Measurements from ENCODE around the gene PER3. TPM values are rescaled to one million over a fixed set of nuclear protein-coding genes. Genes with fewer than 3 reads are reported as not detected.

The PER3 gene
- total and polyA plus RNA-seq, 4 donors, result 3.3 to 21.0 (median 6.2) TPM

DNA sequence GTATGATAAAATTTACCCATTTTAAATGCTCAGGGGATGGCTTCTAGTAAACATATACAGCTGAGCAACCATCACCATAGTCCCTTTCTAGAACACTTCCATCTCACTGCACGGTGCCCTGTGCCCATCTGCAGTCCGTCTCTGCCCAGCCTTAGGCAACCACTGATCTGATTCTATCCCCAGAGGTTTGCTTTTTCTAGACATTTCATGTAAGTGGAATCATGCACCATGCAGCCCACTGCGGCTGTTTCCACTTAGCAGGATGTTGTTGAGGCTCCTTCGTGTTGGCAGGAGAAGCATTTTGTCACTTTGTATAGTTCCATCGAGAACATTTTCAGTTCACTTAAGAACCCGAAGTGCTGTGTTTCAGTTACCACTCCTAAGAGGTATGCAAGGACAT, 40.7 kb upstream of the PER3 start:
- 94% methylated on average over 6 of the region's 6 CpGs for WGBS

DNA sequence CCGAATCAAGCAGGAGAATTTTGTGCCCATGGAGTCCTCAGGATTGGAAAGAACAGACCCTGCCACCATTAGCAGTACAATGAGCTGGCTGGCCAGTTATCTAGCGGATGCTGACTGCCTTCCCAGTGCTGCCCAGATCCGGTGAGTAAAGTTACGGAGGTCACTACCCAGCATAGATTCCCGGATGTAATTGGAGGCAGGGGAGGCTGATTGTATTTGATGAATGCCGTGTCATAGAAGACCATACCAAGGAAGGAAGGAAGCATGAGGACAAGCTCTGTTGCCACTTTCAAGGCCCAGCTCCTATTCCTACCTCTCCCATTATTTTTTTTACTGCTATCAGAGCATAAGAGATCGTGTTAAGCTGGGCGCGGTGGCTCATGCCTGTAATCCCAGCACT, 39.2 kb upstream of the PER3 start:
- H3K36me3 ChIP-seq (ENCODE audit: control insufficient read depth in 4 of 4, insufficient read depth in 3 of 4, low read depth in 1 of 4, low read length in 3 of 4), result no peaks in the 10 kb centered on the region
- DNase-seq (ENCODE audit: low spot score), result no peak
- WGBS, result 88% methylated on average over 9 of the region's 9 CpGs
- TF ChIP-seq NR2F2 (IDR thresholded peaks at IDR 0.05), result peak; percentile 50
- TF ChIP-seq, protein P1, sequence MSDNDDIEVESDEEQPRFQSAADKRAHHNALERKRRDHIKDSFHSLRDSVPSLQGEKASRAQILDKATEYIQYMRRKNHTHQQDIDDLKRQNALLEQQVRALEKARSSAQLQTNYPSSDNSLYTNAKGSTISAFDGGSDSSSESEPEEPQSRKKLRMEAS (IDR thresholded peaks at IDR 0.05), result no peak
- H3K9me3 ChIP-seq (ENCODE audit: control insufficient read depth in 4 of 4, low read length in 3 of 4), result no peaks in the 10 kb centered on the region
- no peak overlapping the region for H3K4me3 ChIP-seq (ENCODE audit: low read depth in 1 of 3, low read length in 3 of 3)
- H3K27me3 ChIP-seq (ENCODE audit: control insufficient read depth in 4 of 4, insufficient read depth in 4 of 4, low read length in 3 of 4), result no peaks in the 10 kb centered on the region
- H3K27ac ChIP-seq (ENCODE audit: low read depth in 1 of 2, low read length in 2 of 2), result no peak overlapping the region
- no peaks in the 10 kb centered on the region for H3K4me1 ChIP-seq (ENCODE audit: control insufficient read depth in 4 of 4, insufficient read depth in 4 of 4, low read length in 3 of 4)
- no peak overlapping the region for H3K9ac ChIP-seq (ENCODE audit: low read depth in 1 of 2, low read length in 2 of 2)

More for the DNA sequence above, 40.7 kb upstream of the PER3 start:
- H3K4me1 ChIP-seq (ENCODE audit: control insufficient read depth in 4 of 4, insufficient read depth in 4 of 4, low read length in 3 of 4), result no peaks in the 10 kb centered on the region
- no peak overlapping the region for H3K9ac ChIP-seq (ENCODE audit: low read depth in 1 of 2, low read length in 2 of 2)
- H3K9me3 ChIP-seq (ENCODE audit: control insufficient read depth in 4 of 4, low read length in 3 of 4), result no peaks in the 10 kb centered on the region
- no peak overlapping the region for H3K4me3 ChIP-seq (ENCODE audit: low read depth in 1 of 3, low read length in 3 of 3)
- no peaks in the 10 kb centered on the region for H3K27me3 ChIP-seq (ENCODE audit: control insufficient read depth in 4 of 4, insufficient read depth in 4 of 4, low read length in 3 of 4)
- H3K36me3 ChIP-seq (ENCODE audit: control insufficient read depth in 4 of 4, insufficient read depth in 3 of 4, low read depth in 1 of 4, low read length in 3 of 4), result no peaks in the 10 kb centered on the region
- DNase-seq (ENCODE audit: low spot score), result no peak
- no peak overlapping the region for H3K27ac ChIP-seq (ENCODE audit: low read depth in 1 of 2, low read length in 2 of 2)
- TF ChIP-seq, protein P1 (IDR thresholded peaks at IDR 0.05), result no peak
- TF ChIP-seq TAF1 (conservative IDR thresholded peaks at IDR 0.05) (no peak), HNF4A (conservative IDR thresholded peaks at IDR 0.05) (no peak)

DNA sequence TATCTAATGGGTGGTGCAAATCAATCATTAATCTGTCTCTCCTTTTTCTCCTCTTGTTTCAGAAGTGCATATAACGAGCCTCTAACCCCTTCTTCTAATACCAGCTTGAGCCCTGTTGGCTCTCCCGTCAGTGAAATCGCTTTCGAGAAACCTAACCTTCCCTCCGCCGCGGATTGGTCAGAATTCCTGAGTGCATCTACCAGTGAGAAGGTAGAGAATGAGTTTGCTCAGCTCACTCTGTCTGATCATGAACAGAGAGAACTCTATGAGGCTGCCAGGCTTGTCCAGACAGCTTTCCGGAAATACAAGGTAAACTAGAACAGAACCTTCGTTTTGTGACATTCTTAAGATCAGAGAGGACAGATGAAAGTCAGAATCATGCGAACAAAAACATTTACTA, 38.3 kb upstream of the PER3 start:
- Histone ChIP-seq H3K9ac (ENCODE audit: low read depth in 1 of 2, low read length in 2 of 2) (no peak overlapping the region), H3K27me3 (ENCODE audit: control insufficient read depth in 4 of 4, insufficient read depth in 4 of 4, low read length in 3 of 4) (no peaks in the 10 kb centered on the region), H3K36me3 (ENCODE audit: control insufficient read depth in 4 of 4, insufficient read depth in 3 of 4, low read depth in 1 of 4, low read length in 3 of 4) (no peaks in the 10 kb centered on the region), H3K4me3 (ENCODE audit: low read depth in 1 of 3, low read length in 3 of 3) (no peak overlapping the region), H3K27ac (ENCODE audit: low read depth in 1 of 2, low read length in 2 of 2) (no peak overlapping the region), H3K9me3 (ENCODE audit: control insufficient read depth in 4 of 4, low read length in 3 of 4) (no peaks in the 10 kb centered on the region), H3K4me1 (ENCODE audit: control insufficient read depth in 4 of 4, insufficient read depth in 4 of 4, low read length in 3 of 4) (no peaks in the 10 kb centered on the region)
- no peak for TF ChIP-seq JUND (IDR thresholded peaks at IDR 0.05)
- TF ChIP-seq TAF1 (conservative IDR thresholded peaks at IDR 0.05), result no peak
- TF ChIP-seq, protein P2, sequence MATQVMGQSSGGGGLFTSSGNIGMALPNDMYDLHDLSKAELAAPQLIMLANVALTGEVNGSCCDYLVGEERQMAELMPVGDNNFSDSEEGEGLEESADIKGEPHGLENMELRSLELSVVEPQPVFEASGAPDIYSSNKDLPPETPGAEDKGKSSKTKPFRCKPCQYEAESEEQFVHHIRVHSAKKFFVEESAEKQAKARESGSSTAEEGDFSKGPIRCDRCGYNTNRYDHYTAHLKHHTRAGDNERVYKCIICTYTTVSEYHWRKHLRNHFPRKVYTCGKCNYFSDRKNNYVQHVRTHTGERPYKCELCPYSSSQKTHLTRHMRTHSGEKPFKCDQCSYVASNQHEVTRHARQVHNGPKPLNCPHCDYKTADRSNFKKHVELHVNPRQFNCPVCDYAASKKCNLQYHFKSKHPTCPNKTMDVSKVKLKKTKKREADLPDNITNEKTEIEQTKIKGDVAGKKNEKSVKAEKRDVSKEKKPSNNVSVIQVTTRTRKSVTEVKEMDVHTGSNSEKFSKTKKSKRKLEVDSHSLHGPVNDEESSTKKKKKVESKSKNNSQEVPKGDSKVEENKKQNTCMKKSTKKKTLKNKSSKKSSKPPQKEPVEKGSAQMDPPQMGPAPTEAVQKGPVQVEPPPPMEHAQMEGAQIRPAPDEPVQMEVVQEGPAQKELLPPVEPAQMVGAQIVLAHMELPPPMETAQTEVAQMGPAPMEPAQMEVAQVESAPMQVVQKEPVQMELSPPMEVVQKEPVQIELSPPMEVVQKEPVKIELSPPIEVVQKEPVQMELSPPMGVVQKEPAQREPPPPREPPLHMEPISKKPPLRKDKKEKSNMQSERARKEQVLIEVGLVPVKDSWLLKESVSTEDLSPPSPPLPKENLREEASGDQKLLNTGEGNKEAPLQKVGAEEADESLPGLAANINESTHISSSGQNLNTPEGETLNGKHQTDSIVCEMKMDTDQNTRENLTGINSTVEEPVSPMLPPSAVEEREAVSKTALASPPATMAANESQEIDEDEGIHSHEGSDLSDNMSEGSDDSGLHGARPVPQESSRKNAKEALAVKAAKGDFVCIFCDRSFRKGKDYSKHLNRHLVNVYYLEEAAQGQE (IDR thresholded peaks at IDR 0.05), result no peak
- TF ChIP-seq HNF4G (IDR thresholded peaks at IDR 0.05), result no peak
- TF ChIP-seq HNF4A (conservative IDR thresholded peaks at IDR 0.05), result no peak
- no peak for TF ChIP-seq NR2F2 (IDR thresholded peaks at IDR 0.05)
- TF ChIP-seq, protein P1 (IDR thresholded peaks at IDR 0.05), result no peak
- TF ChIP-seq, protein P3, sequence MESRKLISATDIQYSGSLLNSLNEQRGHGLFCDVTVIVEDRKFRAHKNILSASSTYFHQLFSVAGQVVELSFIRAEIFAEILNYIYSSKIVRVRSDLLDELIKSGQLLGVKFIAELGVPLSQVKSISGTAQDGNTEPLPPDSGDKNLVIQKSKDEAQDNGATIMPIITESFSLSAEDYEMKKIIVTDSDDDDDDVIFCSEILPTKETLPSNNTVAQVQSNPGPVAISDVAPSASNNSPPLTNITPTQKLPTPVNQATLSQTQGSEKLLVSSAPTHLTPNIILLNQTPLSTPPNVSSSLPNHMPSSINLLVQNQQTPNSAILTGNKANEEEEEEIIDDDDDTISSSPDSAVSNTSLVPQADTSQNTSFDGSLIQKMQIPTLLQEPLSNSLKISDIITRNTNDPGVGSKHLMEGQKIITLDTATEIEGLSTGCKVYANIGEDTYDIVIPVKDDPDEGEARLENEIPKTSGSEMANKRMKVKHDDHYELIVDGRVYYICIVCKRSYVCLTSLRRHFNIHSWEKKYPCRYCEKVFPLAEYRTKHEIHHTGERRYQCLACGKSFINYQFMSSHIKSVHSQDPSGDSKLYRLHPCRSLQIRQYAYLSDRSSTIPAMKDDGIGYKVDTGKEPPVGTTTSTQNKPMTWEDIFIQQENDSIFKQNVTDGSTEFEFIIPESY (IDR thresholded peaks at IDR 0.05), result no peak
- TF ChIP-seq GABPA (IDR thresholded peaks at IDR 0.05 in 1 of 2, conservative IDR thresholded peaks at IDR 0.05 in 1 of 2), result no peak
- TF ChIP-seq, protein P4, sequence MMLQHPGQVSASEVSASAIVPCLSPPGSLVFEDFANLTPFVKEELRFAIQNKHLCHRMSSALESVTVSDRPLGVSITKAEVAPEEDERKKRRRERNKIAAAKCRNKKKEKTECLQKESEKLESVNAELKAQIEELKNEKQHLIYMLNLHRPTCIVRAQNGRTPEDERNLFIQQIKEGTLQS (IDR thresholded peaks at IDR 0.05), result no peak
- TF ChIP-seq SP1 (IDR thresholded peaks at IDR 0.05), result no peak
- no peak for TF ChIP-seq EGR1 (IDR thresholded peaks at IDR 0.05; ENCODE audit: low read depth in 2 of 2)
- no peak for TF ChIP-seq RXRA (IDR thresholded peaks at IDR 0.05)
- TF ChIP-seq FOXA2 (IDR thresholded peaks at IDR 0.05), result no peak
- TF ChIP-seq YY1 (IDR thresholded peaks at IDR 0.05), result no peak
- WGBS, result 91% methylated on average over 10 of the region's 10 CpGs
- DNase-seq (ENCODE audit: low spot score), result no peak
